SK-N-MC (cell line): ENCODE results near the gene KLHL26.

Experiments used
- DNase-seq: peaks from one replicate; pipeline ENCODE4 v3.0.0-alpha.2; 2011; ENCODE audit warnings: low read depth, low spot score
- H3K27ac ChIP-seq: fragments of 200-600 bp; sonication (generic); 2 replicates; pipeline ENCODE4 v1.5.1; 2016; ENCODE audit warnings: mixed run types
- H3K36me3 ChIP-seq: fragments of 200-600 bp; sonication (generic); 2 replicates; pipeline ENCODE4 v1.6.1; 2017; ENCODE audit warnings: antibody characterized with exemption, low read length, mixed read lengths; ENCODE audit not compliant: insufficient read depth
- H3K4me3 ChIP-seq: fragments of 200-600 bp; sonication (generic); 2 replicates; pipeline ENCODE4 v1.5.1; 2016
- H3K9ac ChIP-seq: fragments of 200-600 bp; sonication (generic); 2 replicates; pipeline ENCODE4 v1.8.0; 2017; ENCODE audit warnings: mixed run types, mixed read lengths; ENCODE audit not compliant: insufficient read length
- H3K9me3 ChIP-seq: fragments of 200-600 bp; sonication (generic); 2 replicates; pipeline ENCODE4 v1.6.1; 2017; ENCODE audit warnings: low read depth, mild to moderate bottlenecking, antibody characterized with exemption, low read length, moderate library complexity, mixed read lengths
- EZH2 ChIP-seq: fragments of 200-600 bp; sonication (generic); IDR thresholded peaks from one replicate; pipeline ENCODE4 v1.6.1; 2017; ENCODE audit warnings: antibody characterized with exemption
- FOXP2 ChIP-seq: optimal IDR thresholded peaks from 2 replicates; pipeline ENCODE3; 2011; ENCODE audit warnings: mild to moderate bottlenecking, moderate library complexity; ENCODE audit not compliant: insufficient read depth; ENCODE audit errors: extremely low read length, control extremely low read depth
- POLR2AphosphoS5 ChIP-seq: IDR thresholded peaks from 2 replicates; pipeline ENCODE4 v1.6.1; 2012; ENCODE audit warnings: mild to moderate bottlenecking, low read depth, low read length, borderline replicate concordance

The KLHL26 gene

GRCh38 chr19:18647807-18648206 lies 11.0 kb downstream of the KLHL26 start:
- Histone ChIP-seq H3K4me3 (no peak overlapping the region), H3K27ac (no peak overlapping the region), H3K9me3 (no peaks in the 10 kb centered on the region), H3K9ac (no peak overlapping the region), H3K36me3 (no peaks in the 10 kb centered on the region)
- TF ChIP-seq FOXP2 (no peak), EZH2 (no peak), POLR2AphosphoS5 (no peak)
- DNase-seq: no peak

DNA sequence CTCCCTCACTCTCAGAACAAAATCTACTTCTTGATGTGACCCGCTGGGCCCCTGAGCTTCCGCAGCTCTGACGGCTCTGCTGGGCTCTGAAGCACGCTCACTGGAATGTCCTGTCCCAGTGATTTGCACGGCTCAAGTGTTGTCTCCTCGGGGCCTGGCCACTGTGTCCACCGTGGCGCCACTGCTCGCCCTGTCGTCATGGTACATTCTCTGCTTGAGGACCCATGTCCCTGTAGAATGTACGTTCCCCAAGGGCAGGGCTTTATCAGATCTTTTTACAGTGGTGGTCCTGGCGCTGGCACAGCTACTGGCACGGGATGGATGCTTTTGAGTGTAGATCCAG lies 12.1 kb downstream of the KLHL26 start:
- no peak for TF ChIP-seq POLR2AphosphoS5
- TF ChIP-seq FOXP2: no peak
- no peak for DNase-seq
- Histone ChIP-seq H3K9ac (no peak overlapping the region), H3K27ac (no peak overlapping the region), H3K4me3 (no peak overlapping the region), H3K36me3 (no peaks in the 10 kb centered on the region), H3K9me3 (no peaks in the 10 kb centered on the region)

DNA sequence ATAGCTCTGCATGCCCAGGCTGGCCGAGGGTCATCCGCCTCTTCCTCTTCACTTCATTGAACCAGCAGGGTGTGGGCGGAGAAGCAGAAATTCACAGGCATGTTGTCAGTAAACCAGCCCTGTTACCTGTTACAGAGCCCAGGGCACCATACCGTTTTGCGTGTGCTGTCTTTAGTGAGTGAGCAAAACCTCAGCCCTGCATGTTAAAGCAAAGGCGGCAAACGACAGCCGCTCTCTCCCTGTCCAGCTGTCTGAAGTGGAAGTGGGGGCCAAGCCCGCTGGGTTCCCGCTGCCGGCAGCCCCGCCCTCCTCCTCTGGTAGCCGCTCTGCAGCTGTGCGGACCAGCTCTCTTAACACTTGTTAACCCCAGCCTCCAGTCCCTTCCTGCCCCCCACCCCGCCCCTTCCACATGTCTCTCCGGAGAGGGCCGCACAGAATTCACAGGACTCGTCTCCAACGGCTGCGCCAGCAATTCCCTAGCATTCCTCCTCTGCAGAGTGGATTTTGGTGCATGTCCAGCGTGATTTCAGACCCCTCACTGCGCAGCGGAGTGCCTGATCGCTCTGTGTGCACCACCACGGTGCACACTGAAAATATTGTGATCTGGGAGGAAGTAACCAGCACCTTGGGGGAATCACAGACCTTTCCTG lies 12.7 kb downstream of the KLHL26 start:
- no peak for DNase-seq
- H3K4me3 ChIP-seq: no peak overlapping the region
- H3K27ac ChIP-seq: no peak overlapping the region
- H3K9ac ChIP-seq: no peak overlapping the region
- no peaks in the 10 kb centered on the region for H3K36me3 ChIP-seq
- H3K9me3 ChIP-seq: no peaks in the 10 kb centered on the region
- TF ChIP-seq FOXP2 (no peak), POLR2AphosphoS5 (no peak), EZH2 (no peak)

DNA sequence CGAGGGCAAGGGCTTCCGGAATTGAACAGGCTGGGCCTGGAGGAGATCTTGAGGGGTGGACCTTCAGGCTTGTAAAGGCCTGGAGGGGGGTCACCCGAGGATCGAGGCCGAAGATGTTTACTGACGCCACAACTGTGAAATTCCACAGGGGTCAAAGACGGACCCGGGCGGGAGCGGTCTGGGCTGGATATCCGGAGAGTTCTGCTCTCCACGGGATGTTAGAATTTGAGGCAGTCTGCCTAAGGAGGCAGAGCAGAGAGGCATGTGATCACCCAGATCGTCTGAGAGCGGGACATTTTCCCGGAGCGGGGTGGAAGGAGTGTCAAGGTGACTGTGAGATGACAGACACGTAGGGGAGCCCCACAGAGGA lies 13.2 kb downstream of the KLHL26 start:
- TF ChIP-seq POLR2AphosphoS5: no peak
- TF ChIP-seq EZH2: no peak
- TF ChIP-seq FOXP2: no peak
- Histone ChIP-seq H3K9me3 (no peaks in the 10 kb centered on the region), H3K9ac (no peak overlapping the region), H3K4me3 (no peak overlapping the region), H3K27ac (no peak overlapping the region), H3K36me3 (no peaks in the 10 kb centered on the region)
- DNase-seq: no peak

DNA sequence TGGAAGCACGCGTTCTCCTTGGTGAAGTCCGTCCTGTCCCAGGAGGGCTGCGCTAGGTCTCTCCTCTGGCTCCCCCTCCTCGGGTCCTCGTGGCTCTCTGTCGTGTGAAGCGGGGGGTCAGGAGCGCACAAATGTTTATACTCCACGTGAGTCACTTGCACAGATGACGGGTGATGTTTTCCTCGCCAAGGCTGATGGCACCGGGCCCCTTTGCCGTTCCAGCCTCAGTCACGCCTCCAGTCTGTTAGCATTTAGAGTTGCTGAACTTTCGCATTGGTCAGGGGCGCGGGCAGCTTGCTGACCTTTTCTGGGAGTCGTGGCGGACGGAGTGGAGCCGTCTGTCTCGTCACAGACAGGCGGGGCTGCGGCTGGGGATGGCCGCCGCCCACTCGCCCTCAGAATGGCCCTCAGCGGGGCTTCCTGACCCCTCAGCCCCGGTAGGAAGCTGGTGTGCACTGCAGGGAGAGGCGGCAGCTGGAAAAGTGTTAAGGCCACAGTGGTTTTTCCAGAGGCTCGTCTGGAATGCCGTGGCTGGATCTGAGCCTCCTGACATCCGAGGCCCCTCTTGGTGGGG lies 13.7 kb downstream of the KLHL26 start:
- no peak overlapping the region for H3K9ac ChIP-seq
- no peak for DNase-seq

GRCh38 chr19:18651300-18651699 lies 14.5 kb downstream of the KLHL26 start:
- no peak overlapping the region for H3K27ac ChIP-seq
- H3K9ac ChIP-seq: no peak overlapping the region
- DNase-seq: no peak
- TF ChIP-seq EZH2 (no peak), POLR2AphosphoS5 (no peak), FOXP2 (no peak)
- no peaks in the 10 kb centered on the region for H3K9me3 ChIP-seq
- H3K36me3 ChIP-seq: no peaks in the 10 kb centered on the region
- H3K4me3 ChIP-seq: no peak overlapping the region

More for the DNA sequence above, 13.7 kb downstream of the KLHL26 start:
- TF ChIP-seq EZH2: no peak
- TF ChIP-seq POLR2AphosphoS5: no peak
- TF ChIP-seq FOXP2: no peak
- H3K4me3 ChIP-seq: no peak overlapping the region
- no peaks in the 10 kb centered on the region for H3K9me3 ChIP-seq
- H3K36me3 ChIP-seq: no peaks in the 10 kb centered on the region
- no peak overlapping the region for H3K27ac ChIP-seq

DNA sequence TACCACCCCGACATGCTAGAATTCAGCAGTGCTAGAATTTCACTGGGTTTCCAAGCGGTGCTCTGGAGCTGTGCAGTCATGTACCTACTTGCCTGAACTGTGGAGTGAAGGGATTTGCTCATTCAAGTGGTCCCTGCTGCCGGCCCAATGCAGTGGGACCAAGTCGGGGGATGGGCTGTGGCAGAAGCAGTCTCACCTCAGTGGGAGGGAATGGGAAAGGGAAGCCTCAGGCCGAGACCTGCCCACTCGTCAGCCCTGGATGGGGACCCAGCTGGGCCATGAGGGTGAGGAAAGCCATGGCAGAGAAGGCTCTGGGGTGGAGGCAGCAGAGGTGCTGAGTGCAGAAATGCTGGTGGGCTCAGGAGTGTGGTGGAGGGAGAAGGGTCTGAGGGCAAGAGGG lies 14.9 kb downstream of the KLHL26 start:
- no peak overlapping the region for H3K4me3 ChIP-seq
- no peak for DNase-seq
- H3K9me3 ChIP-seq: no peaks in the 10 kb centered on the region
- no peaks in the 10 kb centered on the region for H3K36me3 ChIP-seq
- no peak for TF ChIP-seq POLR2AphosphoS5
- H3K9ac ChIP-seq: no peak overlapping the region
- H3K27ac ChIP-seq: no peak overlapping the region

- DNase-seq: no peak
- Histone ChIP-seq H3K27ac (no peak overlapping the region), H3K4me3 (no peak overlapping the region), H3K36me3 (no peaks in the 10 kb centered on the region), H3K9ac (no peak overlapping the region), H3K9me3 (no peaks in the 10 kb centered on the region)
- TF ChIP-seq FOXP2: no peak
- TF ChIP-seq POLR2AphosphoS5: no peak
- TF ChIP-seq EZH2: no peak
Observed at GRCh38 chr19:18653853-18654252, 17.0 kb downstream of the KLHL26 start.

GRCh38 chr19:18654469-18654868 lies 17.6 kb downstream of the KLHL26 start:
- no peaks in the 10 kb centered on the region for H3K36me3 ChIP-seq
- no peak overlapping the region for H3K4me3 ChIP-seq
- DNase-seq: no peak
- no peak for TF ChIP-seq FOXP2
- TF ChIP-seq POLR2AphosphoS5: no peak
- no peak for TF ChIP-seq EZH2
- no peak overlapping the region for H3K9ac ChIP-seq
- no peaks in the 10 kb centered on the region for H3K9me3 ChIP-seq
- H3K27ac ChIP-seq: no peak overlapping the region
